Mammary epithelial cell (primary cell): ENCODE measurements around the gene RHOXF2.

Experiments used
- CTCF ChIP-seq, 2 donors: IDR thresholded peaks in 1 of 2; conservative IDR thresholded peaks in 1 of 2; 2 replicates each; pipeline ENCODE4 v1.5.1; 2011 to 2012; ENCODE audit warnings: inconsistent platforms in 2 of 2, low read length in 2 of 2, mild to moderate bottlenecking in 2 of 2, control low read depth in 1 of 2, low read depth in 1 of 2; ENCODE audit not compliant: insufficient read depth in 1 of 2; ENCODE audit errors: extremely low read depth in 1 of 2
- EZH2 ChIP-seq: IDR thresholded peaks from 2 replicates; pipeline ENCODE4 v1.6.1; 2012; ENCODE audit warnings: low read length, inconsistent platforms, borderline replicate concordance

GRCh38 chrX:120111611-120112010 is 46.8 kb upstream of the RHOXF2 start:
- no peak for TF ChIP-seq CTCF (conservative IDR thresholded peaks at IDR 0.05 in 1 of 2, IDR thresholded peaks at IDR 0.05 in 1 of 2; ENCODE audit: extremely low read depth in 1 of 2, insufficient read depth in 1 of 2, low read depth in 1 of 2, low read length in 2 of 2)
- TF ChIP-seq EZH2: no peak
